Mesendoderm (in vitro differentiated cells): Measurements from ENCODE around the gene DMD.

Experiments
- DNase-seq: peaks from one replicate; pipeline ENCODE4 v3.0.0; 2013
- H2AK5ac ChIP-seq: 2 replicates; pipeline ENCODE4 v1.6.1; 2013; ENCODE audit warnings: low read length, inconsistent platforms
- H2BK120ac ChIP-seq: 2 replicates; pipeline ENCODE4 v1.6.1; 2013; ENCODE audit warnings: low read depth, mild to moderate bottlenecking, low read length, moderate library complexity, mixed read lengths
- H2BK15ac ChIP-seq: replicated peaks from 2 replicates; pipeline ENCODE4 v1.6.1; 2013; ENCODE audit warnings: low read depth, mild to moderate bottlenecking, moderate library complexity
- H2BK5ac ChIP-seq: 2 replicates; pipeline ENCODE4 v1.6.1; 2013; ENCODE audit warnings: low read length, inconsistent platforms
- H3K18ac ChIP-seq: 2 replicates; pipeline ENCODE4 v1.6.1; 2013; ENCODE audit warnings: mild to moderate bottlenecking, low read length, mixed read lengths
- H3K23ac ChIP-seq: one replicate; pipeline ENCODE4 v1.6.1; 2013; ENCODE audit warnings: low read length
- H3K27ac ChIP-seq: 2 replicates; pipeline ENCODE4 v1.5.1; 2013; ENCODE audit warnings: low read depth, mild to moderate bottlenecking, inconsistent platforms, low read length, moderate library complexity
- H3K27me3 ChIP-seq: 2 replicates; pipeline ENCODE4 v1.6.1; 2013; ENCODE audit warnings: low read length, control low read depth, mild to moderate bottlenecking, inconsistent platforms; ENCODE audit not compliant: insufficient read depth, poor library complexity
- H3K36me3 ChIP-seq: 2 replicates; pipeline ENCODE4 v1.6.1; 2013; ENCODE audit warnings: low read length, inconsistent platforms; ENCODE audit not compliant: control insufficient read depth, insufficient read depth
- H3K4ac ChIP-seq: one replicate; pipeline ENCODE4 v1.6.1; 2013; ENCODE audit warnings: low read depth, mild to moderate bottlenecking, low read length, moderate library complexity
- H3K4me1 ChIP-seq: 2 replicates; pipeline ENCODE4 v1.6.1; 2013; ENCODE audit warnings: low read depth, low read length, inconsistent platforms; ENCODE audit not compliant: control insufficient read depth
- H3K4me2 ChIP-seq: 2 replicates; pipeline ENCODE4 v1.6.1; 2013; ENCODE audit warnings: low read length
- H3K4me3 ChIP-seq: 2 replicates; pipeline ENCODE4 v1.5.1; 2013; ENCODE audit warnings: mild to moderate bottlenecking, low read length
- H3K56ac ChIP-seq: one replicate; pipeline ENCODE4 v1.6.1; 2013; ENCODE audit warnings: low read length
- H3K79me1 ChIP-seq: 2 replicates; pipeline ENCODE4 v1.6.1; 2013; ENCODE audit warnings: low read length, inconsistent platforms
- H3K79me2 ChIP-seq: 2 replicates; pipeline ENCODE4 v1.6.1; 2013; ENCODE audit warnings: mild to moderate bottlenecking, low read length; ENCODE audit not compliant: control insufficient read depth, insufficient read depth
- H3K9ac ChIP-seq: 2 replicates; pipeline ENCODE4 v1.6.1; 2013; ENCODE audit warnings: low read length, inconsistent platforms
- H4K5ac ChIP-seq: one replicate; pipeline ENCODE4 v1.6.1; 2013; ENCODE audit warnings: low read length
- H4K8ac ChIP-seq: one replicate; pipeline ENCODE4 v1.6.1; 2013; ENCODE audit warnings: low read depth, mild to moderate bottlenecking, control low read depth, low read length, moderate library complexity
- WGBS: extraction: QIAGEN DNeasy Blood & Tissue Kit; methylation state at CpG from one replicate; pipeline ENCODE4 v1.1.7; 2013; ENCODE audit warnings: low lambda C conversion rate, missing lambda C conversion rate; ENCODE audit not compliant: insufficient coverage; ENCODE audit errors: extremely low coverage; 5-methylcytosine and 5-hydroxymethylcytosine counted together

Gene DMD

GRCh38 chrX:31449081-31449480 lies 1762.3 kb downstream of the DMD start:
- Histone ChIP-seq H3K36me3 (no peaks in the 10 kb centered on the region), H3K9ac (no peak overlapping the region), H2BK120ac (no peak overlapping the region), H3K18ac (no peak overlapping the region), H3K27me3 (no peaks in the 10 kb centered on the region), H3K4me1 (no peaks in the 10 kb centered on the region), H2BK5ac (no peak overlapping the region), H3K27ac (no peak overlapping the region), H3K4me3 (no peak overlapping the region), H3K23ac (no peak overlapping the region), H3K79me2 (no peaks in the 10 kb centered on the region), H4K8ac (no peak overlapping the region), H3K56ac (no peak overlapping the region), H3K79me1 (no peaks in the 10 kb centered on the region), H2AK5ac (no peak overlapping the region), H3K4me2 (no peak overlapping the region), H4K5ac (no peak overlapping the region), H2BK15ac (no peak overlapping the region), H3K4ac (no peak overlapping the region)
- no CpG with 5 or more reads among the region's 3 CpGs for WGBS
- DNase-seq: no peak

GRCh38 chrX:31445542-31445941 lies 1765.8 kb downstream of the DMD start:
- no peak overlapping the region for H4K5ac ChIP-seq
- no peaks in the 10 kb centered on the region for H3K79me1 ChIP-seq
- DNase-seq: no peak
- no peak overlapping the region for H2AK5ac ChIP-seq
- no peaks in the 10 kb centered on the region for H3K27me3 ChIP-seq
- no peak overlapping the region for H2BK5ac ChIP-seq
- H3K79me2 ChIP-seq: no peaks in the 10 kb centered on the region
- no peak overlapping the region for H3K4me3 ChIP-seq
- H3K4ac ChIP-seq: no peak overlapping the region
- no peak overlapping the region for H3K27ac ChIP-seq
- no peaks in the 10 kb centered on the region for H3K36me3 ChIP-seq
- no peak overlapping the region for H3K23ac ChIP-seq
- no peak overlapping the region for H2BK120ac ChIP-seq
- WGBS: no CpG with 5 or more reads among the region's 4 CpGs
- H3K9ac ChIP-seq: no peak overlapping the region
- H3K4me2 ChIP-seq: no peak overlapping the region
- H2BK15ac ChIP-seq: no peak overlapping the region
- no peak overlapping the region for H3K56ac ChIP-seq
- H4K8ac ChIP-seq: no peak overlapping the region
- no peak overlapping the region for H3K18ac ChIP-seq
- H3K4me1 ChIP-seq: no peaks in the 10 kb centered on the region

GRCh38 chrX:31443654-31444053 lies 1767.7 kb downstream of the DMD start:
- Histone ChIP-seq H3K4ac (no peak overlapping the region), H3K56ac (no peak overlapping the region), H3K9ac (no peak overlapping the region), H3K36me3 (no peaks in the 10 kb centered on the region), H3K79me1 (no peaks in the 10 kb centered on the region), H3K27ac (no peak overlapping the region), H4K5ac (no peak overlapping the region), H2AK5ac (no peak overlapping the region), H2BK120ac (no peak overlapping the region), H3K4me2 (no peak overlapping the region), H3K4me3 (no peak overlapping the region), H3K27me3 (no peaks in the 10 kb centered on the region), H2BK5ac (no peak overlapping the region), H3K18ac (no peak overlapping the region), H2BK15ac (no peak overlapping the region), H3K23ac (no peak overlapping the region), H3K79me2 (no peaks in the 10 kb centered on the region), H3K4me1 (no peaks in the 10 kb centered on the region), H4K8ac (no peak overlapping the region)
- WGBS: no CpG with 5 or more reads among the region's 8 CpGs
- no peak for DNase-seq

- no CpG with 5 or more reads among the region's 2 CpGs for WGBS
- H3K23ac ChIP-seq: no peak overlapping the region
Measured at GRCh38 chrX:31440546-31440945, 1770.8 kb downstream of the DMD start.

GRCh38 chrX:31436424-31436823 lies 1774.9 kb downstream of the DMD start:
- Histone ChIP-seq H4K8ac (no peak overlapping the region), H3K18ac (no peak overlapping the region), H3K79me2 (no peaks in the 10 kb centered on the region), H3K36me3 (no peaks in the 10 kb centered on the region), H2BK120ac (no peak overlapping the region), H2BK5ac (no peak overlapping the region), H3K27me3 (no peaks in the 10 kb centered on the region), H2AK5ac (no peak overlapping the region), H3K4me1 (no peaks in the 10 kb centered on the region), H3K23ac (no peak overlapping the region), H3K4me2 (no peak overlapping the region), H3K79me1 (no peaks in the 10 kb centered on the region), H4K5ac (no peak overlapping the region), H3K56ac (no peak overlapping the region), H3K27ac (no peak overlapping the region), H3K4ac (no peak overlapping the region), H3K4me3 (no peak overlapping the region), H2BK15ac (no peak overlapping the region), H3K9ac (no peak overlapping the region)
- no peak for DNase-seq
- 100% methylated on average over 1 of the region's 3 CpGs for WGBS

More at GRCh38 chrX:31440546-31440945, 1770.8 kb downstream of the DMD start:
- Histone ChIP-seq H3K4me2 (no peak overlapping the region), H3K27me3 (no peaks in the 10 kb centered on the region), H3K9ac (no peak overlapping the region), H3K4me1 (no peaks in the 10 kb centered on the region), H2AK5ac (no peak overlapping the region), H3K18ac (no peak overlapping the region), H4K5ac (no peak overlapping the region), H3K79me1 (no peaks in the 10 kb centered on the region), H3K56ac (no peak overlapping the region), H3K36me3 (no peaks in the 10 kb centered on the region), H2BK5ac (no peak overlapping the region), H3K4me3 (no peak overlapping the region), H2BK120ac (no peak overlapping the region), H3K79me2 (no peaks in the 10 kb centered on the region), H4K8ac (no peak overlapping the region), H2BK15ac (no peak overlapping the region), H3K27ac (no peak overlapping the region), H3K4ac (no peak overlapping the region)
- no peak for DNase-seq

- H3K18ac ChIP-seq: no peak overlapping the region
- H3K9ac ChIP-seq: no peak overlapping the region
- no peak overlapping the region for H2BK5ac ChIP-seq
- no peak overlapping the region for H2AK5ac ChIP-seq
- H2BK15ac ChIP-seq: no peak overlapping the region
- no peak overlapping the region for H3K4me2 ChIP-seq
- H2BK120ac ChIP-seq: no peak overlapping the region
- no peak overlapping the region for H3K4ac ChIP-seq
- H3K27ac ChIP-seq: no peak overlapping the region
- H4K5ac ChIP-seq: no peak overlapping the region
- H3K23ac ChIP-seq: no peak overlapping the region
- H3K79me2 ChIP-seq: no peaks in the 10 kb centered on the region
- no peak overlapping the region for H3K4me3 ChIP-seq
- DNase-seq: peak; percentile 95
- H4K8ac ChIP-seq: no peak overlapping the region
- H3K56ac ChIP-seq: no peak overlapping the region
- H3K27me3 ChIP-seq: no peaks in the 10 kb centered on the region
- no CpG with 5 or more reads among the region's 7 CpGs for WGBS
- H3K36me3 ChIP-seq: no peaks in the 10 kb centered on the region
- no peaks in the 10 kb centered on the region for H3K79me1 ChIP-seq
- no peaks in the 10 kb centered on the region for H3K4me1 ChIP-seq
Measured at GRCh38 chrX:31435592-31435991, 1775.8 kb downstream of the DMD start.
